ENCODE measurements around the gene CEP104. TPM values are rescaled to one million over a fixed set of nuclear protein-coding genes. Genes with fewer than 3 reads are reported as not detected.

The CEP104 gene
- total and polyA plus RNA-seq, 2 donors = 11.7 to 12.8 TPM

- DNase-seq (ENCODE audit: low read depth in 6 of 9, low spot score in 9 of 9) = no peak
- 92% methylated on average over 16 of the region's 16 CpGs for WGBS
- Histone ChIP-seq H3K27ac (ENCODE audit: low read depth in 1 of 2, low read length in 1 of 2) (no peak overlapping the region), H3K27me3 (ENCODE audit: control insufficient read depth in 2 of 2, insufficient read depth in 1 of 2, low read length in 1 of 2) (peaks cover 17 to 41% of the 10 kb centered on the region in 2 donors), H3K4me3 (ENCODE audit: low read length in 2 of 2) (no peak overlapping the region), H3K36me3 (ENCODE audit: control insufficient read depth in 2 of 2, insufficient read depth in 2 of 2, low read length in 1 of 2) (no peaks in the 10 kb centered on the region), H3K4me1 (ENCODE audit: control insufficient read depth in 2 of 2, insufficient read depth in 2 of 2, low read length in 2 of 2) (peaks cover 11% of the 10 kb centered on the region in 2 donors), H3K9me3 (ENCODE audit: control insufficient read depth in 2 of 2, insufficient read depth in 1 of 2, low read length in 1 of 2) (no peaks in the 10 kb centered on the region)
Observed at GRCh38 chr1:3770047-3770765, 86.8 kb downstream of the CEP104 start.

GRCh38 chr1:3768811-3769390 is 88.1 kb downstream of the CEP104 start:
- no peaks in the 10 kb centered on the region for H3K9me3 ChIP-seq (ENCODE audit: control insufficient read depth in 2 of 2, insufficient read depth in 1 of 2, low read length in 1 of 2)
- WGBS = 80% methylated on average over 22 of the region's 22 CpGs
- no peak for DNase-seq (ENCODE audit: low read depth in 6 of 9, low spot score in 9 of 9)
- peaks cover 17 to 36% of the 10 kb centered on the region in 2 donors for H3K27me3 ChIP-seq (ENCODE audit: control insufficient read depth in 2 of 2, insufficient read depth in 1 of 2, low read length in 1 of 2)
- H3K4me1 ChIP-seq (ENCODE audit: control insufficient read depth in 2 of 2, insufficient read depth in 2 of 2, low read length in 2 of 2) = peaks cover 11% of the 10 kb centered on the region in 2 donors
- no peak overlapping the region for H3K27ac ChIP-seq (ENCODE audit: low read depth in 1 of 2, low read length in 1 of 2)
- H3K36me3 ChIP-seq (ENCODE audit: control insufficient read depth in 2 of 2, insufficient read depth in 2 of 2, low read length in 1 of 2) = no peaks in the 10 kb centered on the region
- H3K4me3 ChIP-seq (ENCODE audit: low read length in 2 of 2) = no peak overlapping the region

GRCh38 chr1:3767328-3767925 is 89.6 kb downstream of the CEP104 start:
- Histone ChIP-seq H3K9me3 (ENCODE audit: control insufficient read depth in 2 of 2, insufficient read depth in 1 of 2, low read length in 1 of 2) (no peaks in the 10 kb centered on the region), H3K36me3 (ENCODE audit: control insufficient read depth in 2 of 2, insufficient read depth in 2 of 2, low read length in 1 of 2) (no peaks in the 10 kb centered on the region), H3K27me3 (ENCODE audit: control insufficient read depth in 2 of 2, insufficient read depth in 1 of 2, low read length in 1 of 2) (peaks cover 12 to 25% of the 10 kb centered on the region in 2 donors), H3K4me1 (ENCODE audit: control insufficient read depth in 2 of 2, insufficient read depth in 2 of 2, low read length in 2 of 2) (peaks cover 11% of the 10 kb centered on the region in 2 donors), H3K27ac (ENCODE audit: low read depth in 1 of 2, low read length in 1 of 2) (no peak overlapping the region), H3K4me3 (ENCODE audit: low read length in 2 of 2) (no peak overlapping the region)
- DNase-seq (ENCODE audit: low read depth in 6 of 9, low spot score in 9 of 9) = no peak
- WGBS = 95% methylated on average over 17 of the region's 17 CpGs

- Histone ChIP-seq H3K27ac (ENCODE audit: low read depth in 1 of 2, low read length in 1 of 2) (no peak overlapping the region), H3K4me1 (ENCODE audit: control insufficient read depth in 2 of 2, insufficient read depth in 2 of 2, low read length in 2 of 2) (no peaks in the 10 kb centered on the region), H3K36me3 (ENCODE audit: control insufficient read depth in 2 of 2, insufficient read depth in 2 of 2, low read length in 1 of 2) (no peaks in the 10 kb centered on the region), H3K9me3 (ENCODE audit: control insufficient read depth in 2 of 2, insufficient read depth in 1 of 2, low read length in 1 of 2) (no peaks in the 10 kb centered on the region), H3K27me3 (ENCODE audit: control insufficient read depth in 2 of 2, insufficient read depth in 1 of 2, low read length in 1 of 2) (peaks cover 0 to 2% of the 10 kb centered on the region in 2 donors), H3K4me3 (ENCODE audit: low read length in 2 of 2) (no peak overlapping the region)
- no peak for DNase-seq (ENCODE audit: low read depth in 6 of 9, low spot score in 9 of 9)
- 94% methylated on average over 31 of the region's 31 CpGs for WGBS
Observed at GRCh38 chr1:3763351-3764125, 93.5 kb downstream of the CEP104 start.

- WGBS = 88% methylated on average over 12 of the region's 12 CpGs
- H3K36me3 ChIP-seq (ENCODE audit: control insufficient read depth in 2 of 2, insufficient read depth in 2 of 2, low read length in 1 of 2) = no peaks in the 10 kb centered on the region
- no peak for DNase-seq (ENCODE audit: low read depth in 6 of 9, low spot score in 9 of 9)
- H3K4me3 ChIP-seq (ENCODE audit: low read length in 2 of 2) = no peak overlapping the region
- peaks cover 0 to 2% of the 10 kb centered on the region in 2 donors for H3K27me3 ChIP-seq (ENCODE audit: control insufficient read depth in 2 of 2, insufficient read depth in 1 of 2, low read length in 1 of 2)
- H3K27ac ChIP-seq (ENCODE audit: low read depth in 1 of 2, low read length in 1 of 2) = no peak overlapping the region
- no peaks in the 10 kb centered on the region for H3K4me1 ChIP-seq (ENCODE audit: control insufficient read depth in 2 of 2, insufficient read depth in 2 of 2, low read length in 2 of 2)
- no peaks in the 10 kb centered on the region for H3K9me3 ChIP-seq (ENCODE audit: control insufficient read depth in 2 of 2, insufficient read depth in 1 of 2, low read length in 1 of 2)
Observed at GRCh38 chr1:3762873-3763228, 94.2 kb downstream of the CEP104 start.

- Histone ChIP-seq H3K9me3 (ENCODE audit: control insufficient read depth in 2 of 2, insufficient read depth in 1 of 2, low read length in 1 of 2) (no peaks in the 10 kb centered on the region), H3K27ac (ENCODE audit: low read depth in 1 of 2, low read length in 1 of 2) (no peak overlapping the region), H3K36me3 (ENCODE audit: control insufficient read depth in 2 of 2, insufficient read depth in 2 of 2, low read length in 1 of 2) (no peaks in the 10 kb centered on the region), H3K4me3 (ENCODE audit: low read length in 2 of 2) (no peak overlapping the region), H3K4me1 (ENCODE audit: control insufficient read depth in 2 of 2, insufficient read depth in 2 of 2, low read length in 2 of 2) (no peaks in the 10 kb centered on the region), H3K27me3 (ENCODE audit: control insufficient read depth in 2 of 2, insufficient read depth in 1 of 2, low read length in 1 of 2) (peaks cover 0 to 2% of the 10 kb centered on the region in 2 donors)
- no peak for DNase-seq (ENCODE audit: low read depth in 6 of 9, low spot score in 9 of 9)
- 91% methylated on average over 15 of the region's 15 CpGs for WGBS
Observed at GRCh38 chr1:3762151-3762872, 94.7 kb downstream of the CEP104 start.

Other genes starting within 250 kb of the CEP104 start
- 9.6 TPM for gene MEGF6, start 245.7 kb downstream of the CEP104 start, total RNA-seq
- gene MEGF6, start 245.7 kb downstream of the CEP104 start, polyA plus RNA-seq = 35.2 TPM
- gene TPRG1L, start 232.2 kb downstream of the CEP104 start, total RNA-seq = 8.5 TPM
- gene TPRG1L, start 232.2 kb downstream of the CEP104 start, polyA plus RNA-seq = 37.1 TPM
- gene WRAP73, start 207.1 kb downstream of the CEP104 start, total RNA-seq = 19.7 TPM
- 25.9 TPM for gene WRAP73, start 207.1 kb downstream of the CEP104 start, polyA plus RNA-seq
- gene TP73, start 204.7 kb downstream of the CEP104 start, total RNA-seq = 2.6 TPM
- 2.9 TPM for gene TP73, start 204.7 kb downstream of the CEP104 start, polyA plus RNA-seq
- not detected for gene CCDC27, start 104.8 kb downstream of the CEP104 start, total RNA-seq
- gene CCDC27, start 104.8 kb downstream of the CEP104 start, polyA plus RNA-seq = 0.02 TPM
- 6.9 TPM for gene SMIM1, start 84.5 kb downstream of the CEP104 start, total RNA-seq
- 7.0 TPM for gene SMIM1, start 84.5 kb downstream of the CEP104 start, polyA plus RNA-seq
- 20.6 TPM for gene LRRC47, start 60.7 kb downstream of the CEP104 start, total RNA-seq
- 30.6 TPM for gene LRRC47, start 60.7 kb downstream of the CEP104 start, polyA plus RNA-seq
- 4.5 TPM for gene DFFB, start 265 bp upstream of the CEP104 start, total RNA-seq
- 6.7 TPM for gene DFFB, start 265 bp upstream of the CEP104 start, polyA plus RNA-seq
- 23.1 TPM for gene C1orf174, start 43.1 kb upstream of the CEP104 start, total RNA-seq
- 19.3 TPM for gene C1orf174, start 43.1 kb upstream of the CEP104 start, polyA plus RNA-seq

Data from thymus (tissue), 11 donors.